Measurements from ENCODE around the gene PRELID2.

The PRELID2 gene

DNA sequence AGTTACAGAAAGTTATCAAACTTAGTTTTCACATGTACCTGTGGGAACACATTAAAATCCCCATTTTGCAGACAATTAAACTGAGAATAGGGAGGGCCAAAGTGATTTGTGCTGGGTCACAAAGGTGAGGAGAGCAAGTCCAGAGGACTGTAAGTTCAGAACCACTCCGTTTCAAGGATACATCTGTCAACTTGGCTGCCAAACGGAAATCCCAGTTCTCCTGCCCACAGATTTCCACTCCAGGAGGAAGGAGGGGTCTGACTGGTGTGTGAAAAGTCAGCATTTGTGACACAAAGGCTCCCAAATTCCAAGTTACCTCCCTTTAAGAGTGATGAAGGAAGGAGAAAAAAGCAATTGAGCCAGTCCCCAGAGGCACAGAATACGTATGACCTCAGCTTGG is 42.3 kb downstream of the PRELID2 start:
- DNase-seq: no peak

- no peak for DNase-seq
Measured at GRCh38 chr5:145791866-145792265, 43.3 kb downstream of the PRELID2 start.

DNA sequence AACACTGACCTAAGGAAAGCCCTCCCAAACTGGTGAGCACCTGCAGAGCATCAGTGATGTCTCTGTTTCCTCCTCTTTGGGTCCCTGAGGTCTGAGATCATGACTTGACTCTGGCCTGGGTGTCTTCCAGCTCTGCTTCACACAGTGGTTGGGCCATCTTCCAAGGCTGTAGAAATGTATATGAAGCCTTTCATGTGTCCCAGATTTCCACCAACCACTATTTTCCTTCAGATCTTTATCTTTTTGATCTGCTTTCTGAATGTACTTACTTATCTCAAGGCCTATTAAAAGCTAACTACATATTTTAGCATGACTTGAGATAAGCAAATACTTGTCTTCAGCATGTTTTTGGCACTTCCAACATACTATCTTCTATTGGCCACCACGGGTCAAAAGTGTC is 47.1 kb downstream of the PRELID2 start:
- DNase-seq: no peak

GRCh38 chr5:145787507-145787906 is 47.6 kb downstream of the PRELID2 start:
- no peak for DNase-seq

DNA sequence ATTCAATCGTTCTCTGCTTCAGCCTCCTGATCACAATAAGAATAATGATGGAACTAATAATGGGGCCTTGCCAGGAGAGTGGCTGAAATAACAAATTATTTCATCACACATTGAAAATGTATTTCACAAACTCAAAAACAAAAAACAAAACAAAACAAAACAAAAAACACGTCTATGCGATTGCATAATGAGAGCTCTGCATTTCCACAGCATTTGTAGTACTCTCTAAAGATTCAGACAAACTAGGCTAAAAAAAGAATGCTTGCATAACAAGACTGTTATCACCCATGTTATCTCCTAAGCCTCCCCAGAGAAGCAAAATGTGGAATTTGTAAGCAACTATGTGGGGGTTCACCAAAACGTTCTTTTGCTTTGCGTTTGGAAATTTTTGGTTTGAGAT is 48.1 kb downstream of the PRELID2 start:
- no peak for DNase-seq

- DNase-seq: peak; percentile 88
Measured at GRCh38 chr5:145780982-145781381, 54.2 kb downstream of the PRELID2 start.

DNA sequence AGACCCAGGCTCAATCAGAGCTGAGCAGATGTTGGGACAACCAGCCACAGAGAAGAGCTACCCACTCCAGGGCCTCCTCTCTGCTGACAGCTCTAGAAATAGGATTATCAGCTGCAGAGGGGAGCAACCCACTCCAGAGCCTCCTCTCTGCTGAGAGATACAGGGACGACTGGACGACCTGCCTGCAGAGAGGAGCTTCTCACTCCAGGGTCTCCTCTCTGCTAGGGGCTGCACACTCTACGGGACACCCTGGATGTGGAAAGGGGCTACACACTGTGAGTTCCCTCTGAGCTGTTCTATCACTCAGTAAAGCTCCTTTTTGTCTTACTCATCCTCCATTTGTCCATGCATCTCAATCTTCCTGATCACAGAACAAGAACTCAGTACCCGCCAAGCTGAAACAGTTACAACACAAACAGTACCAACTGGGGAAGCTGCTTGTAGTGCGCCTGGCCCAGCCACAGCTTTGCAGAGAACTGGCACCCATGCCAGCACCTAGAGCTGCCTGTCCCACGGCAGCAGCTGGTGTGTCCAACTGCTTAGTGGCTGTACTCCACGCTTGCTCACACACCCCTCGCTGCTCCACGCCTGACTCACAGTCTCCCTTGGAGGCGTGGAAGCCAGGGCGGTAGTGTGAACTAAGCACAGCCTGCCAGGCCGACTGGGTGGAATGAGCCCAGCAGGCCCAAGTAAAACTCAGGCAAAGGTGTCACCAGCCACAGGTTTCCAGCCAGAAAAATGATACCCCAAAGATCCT is 56.8 kb downstream of the PRELID2 start:
- DNase-seq: no peak

DNA sequence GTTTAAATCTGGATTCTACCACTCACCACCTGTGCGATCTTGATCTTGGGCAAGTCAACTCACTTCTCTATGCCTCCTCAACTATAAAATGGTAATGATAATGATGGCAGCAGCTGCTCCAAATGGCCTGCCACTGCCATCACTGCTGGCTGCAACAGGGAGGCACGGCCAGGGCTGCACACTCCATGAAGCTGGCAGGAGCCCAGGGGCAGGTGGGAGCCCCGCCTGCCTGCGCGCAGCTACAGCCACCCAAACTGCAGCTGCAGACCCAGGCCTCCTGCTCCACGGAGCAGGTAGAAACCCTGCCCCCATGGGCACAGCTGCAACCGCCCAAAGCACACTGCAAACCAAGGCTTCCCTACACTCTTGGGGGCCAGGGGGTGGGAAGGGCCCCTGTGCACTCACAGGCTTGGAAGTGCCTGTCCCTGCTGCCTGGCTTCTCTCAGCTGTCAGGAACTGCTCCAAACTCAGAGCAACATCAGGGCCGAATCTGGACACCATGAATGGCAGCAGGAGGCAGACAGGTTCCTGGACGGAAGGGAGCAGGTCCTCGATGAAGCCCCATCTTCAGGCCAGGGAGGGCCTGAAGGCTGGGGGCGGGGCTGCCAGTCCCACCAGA is 57.6 kb downstream of the PRELID2 start:
- DNase-seq: no peak

GRCh38 chr5:145776886-145777285 is 58.3 kb downstream of the PRELID2 start:
- DNase-seq: no peak

GRCh38 chr5:145775893-145776444 is 59.2 kb downstream of the PRELID2 start:
- no peak for DNase-seq

DNA sequence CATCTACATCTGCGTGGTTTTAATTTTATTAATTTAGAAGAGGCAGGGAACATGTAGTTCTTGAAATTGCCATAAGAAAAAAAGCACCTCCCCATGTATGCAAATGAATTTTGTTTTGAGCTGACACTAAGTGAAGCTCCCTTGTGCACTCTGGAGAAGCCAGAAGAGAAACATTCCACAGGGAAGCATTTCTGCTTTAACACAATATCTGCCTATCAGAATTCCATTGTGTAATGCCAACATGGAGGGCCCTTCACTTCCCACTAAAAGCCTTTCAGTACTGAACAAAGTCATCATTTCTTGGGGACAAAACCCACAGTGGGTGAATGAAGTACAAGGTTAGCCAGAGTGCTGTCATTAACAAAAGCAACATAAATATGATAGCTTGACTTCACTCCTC is 59.7 kb downstream of the PRELID2 start:
- no peak for DNase-seq

DNA sequence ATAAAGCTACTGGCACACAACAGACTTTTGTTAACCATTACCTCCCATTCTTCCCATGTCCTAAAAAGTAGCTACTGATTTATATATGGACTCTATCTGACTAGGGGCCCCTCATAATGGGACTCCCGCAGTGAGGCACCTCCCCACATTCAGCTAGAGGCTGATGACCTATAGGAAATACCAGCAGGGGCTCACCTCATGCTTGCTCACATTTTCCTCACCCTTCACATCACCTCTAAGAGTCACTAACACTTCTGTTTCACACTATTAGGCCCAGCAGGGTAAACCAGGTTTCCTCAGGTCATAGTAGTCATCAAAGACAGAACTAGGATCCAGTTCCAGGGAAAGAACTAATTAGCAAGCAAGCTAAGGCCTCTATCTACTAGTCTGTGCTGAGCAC is 60.7 kb downstream of the PRELID2 start:
- DNase-seq: no peak

DNA sequence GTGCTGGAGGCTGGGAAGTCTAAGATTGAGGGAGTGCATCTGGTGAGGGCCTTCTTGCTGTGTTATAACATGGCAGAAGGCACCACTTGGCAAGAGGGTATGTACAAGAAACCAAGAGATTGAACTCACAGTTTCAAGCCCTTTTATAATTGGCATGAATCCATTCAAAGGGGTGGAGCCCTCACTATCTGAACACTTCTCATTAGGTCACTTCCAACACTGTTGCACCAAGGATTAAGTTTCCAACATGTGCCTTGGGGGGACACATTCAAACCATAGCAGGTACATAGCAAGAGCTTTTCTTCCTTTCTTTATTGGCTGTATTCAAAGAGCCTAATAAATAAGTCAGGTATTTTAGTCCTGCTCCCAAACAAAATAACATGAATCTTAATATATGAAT is 62.7 kb downstream of the PRELID2 start:
- DNase-seq: no peak

DNA sequence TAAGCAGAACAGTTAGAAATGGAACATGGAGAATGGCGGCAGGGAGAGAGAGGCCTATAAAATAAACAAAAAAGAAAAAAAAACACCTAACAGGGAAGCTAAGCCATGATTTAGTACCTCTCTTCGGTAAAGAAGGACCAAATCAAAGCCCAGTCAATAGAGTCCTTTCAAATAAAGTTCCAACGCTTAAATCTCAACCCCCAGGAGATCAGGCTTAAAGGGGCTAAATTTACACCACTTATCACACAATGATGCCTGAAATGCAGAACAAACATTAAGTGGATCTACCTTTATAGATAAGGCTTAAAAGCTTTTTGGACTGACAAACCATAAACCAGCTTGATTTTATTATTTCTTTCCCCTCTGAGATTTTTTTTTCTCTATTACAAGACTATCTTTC is 66.3 kb downstream of the PRELID2 start:
- no peak for DNase-seq

DNA sequence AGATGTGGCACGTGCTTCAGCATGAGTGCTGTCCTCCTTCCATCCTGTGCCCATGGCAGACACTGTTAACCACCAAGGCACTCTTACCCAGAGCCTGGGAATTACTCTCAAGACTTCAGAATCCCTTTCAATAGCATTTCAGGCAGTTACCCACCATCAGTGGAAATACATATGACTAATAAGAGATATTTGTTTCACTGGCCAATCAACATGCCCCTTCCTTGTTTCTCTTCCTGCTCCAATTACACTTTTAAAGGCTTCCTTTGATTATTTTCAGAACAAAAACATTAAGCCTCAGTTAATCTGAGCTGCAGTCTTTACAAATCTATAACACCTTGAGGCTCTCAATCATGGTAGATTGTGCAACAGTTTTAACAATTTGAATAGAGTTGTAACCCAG is 70.8 kb downstream of the PRELID2 start:
- no peak for DNase-seq

GRCh38 chr5:145762833-145763232 is 72.3 kb downstream of the PRELID2 start:
- DNase-seq: no peak

GRCh38 chr5:145761254-145761653 is 73.9 kb downstream of the PRELID2 start:
- DNase-seq: no peak

GRCh38 chr5:145760660-145761059 is 74.5 kb downstream of the PRELID2 start:
- no peak for DNase-seq

GRCh38 chr5:145752947-145753346 is 82.2 kb downstream of the PRELID2 start:
- peak; percentile 14 for DNase-seq

DNA sequence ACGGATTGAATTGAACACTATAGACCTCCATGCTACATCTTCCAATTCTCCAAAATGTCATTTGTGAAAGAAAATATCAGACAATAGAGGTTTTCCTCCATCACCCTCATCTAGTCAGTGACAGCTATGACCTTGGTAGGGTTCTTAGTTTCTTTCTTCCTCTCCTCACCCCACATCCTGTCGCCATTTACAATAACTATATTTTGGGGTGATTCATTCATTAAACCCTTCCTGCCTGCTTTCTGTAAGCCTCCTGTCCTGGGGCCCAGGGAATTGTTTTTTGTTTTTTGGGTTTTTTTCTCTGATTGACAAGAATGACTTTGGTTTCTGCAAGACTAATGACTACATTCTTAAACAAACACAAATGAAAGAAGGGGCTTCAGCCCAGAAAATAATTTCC is 82.6 kb downstream of the PRELID2 start:
- DNase-seq: no peak

GRCh38 chr5:145750199-145750598 is 84.9 kb downstream of the PRELID2 start:
- no peak for DNase-seq

DNA sequence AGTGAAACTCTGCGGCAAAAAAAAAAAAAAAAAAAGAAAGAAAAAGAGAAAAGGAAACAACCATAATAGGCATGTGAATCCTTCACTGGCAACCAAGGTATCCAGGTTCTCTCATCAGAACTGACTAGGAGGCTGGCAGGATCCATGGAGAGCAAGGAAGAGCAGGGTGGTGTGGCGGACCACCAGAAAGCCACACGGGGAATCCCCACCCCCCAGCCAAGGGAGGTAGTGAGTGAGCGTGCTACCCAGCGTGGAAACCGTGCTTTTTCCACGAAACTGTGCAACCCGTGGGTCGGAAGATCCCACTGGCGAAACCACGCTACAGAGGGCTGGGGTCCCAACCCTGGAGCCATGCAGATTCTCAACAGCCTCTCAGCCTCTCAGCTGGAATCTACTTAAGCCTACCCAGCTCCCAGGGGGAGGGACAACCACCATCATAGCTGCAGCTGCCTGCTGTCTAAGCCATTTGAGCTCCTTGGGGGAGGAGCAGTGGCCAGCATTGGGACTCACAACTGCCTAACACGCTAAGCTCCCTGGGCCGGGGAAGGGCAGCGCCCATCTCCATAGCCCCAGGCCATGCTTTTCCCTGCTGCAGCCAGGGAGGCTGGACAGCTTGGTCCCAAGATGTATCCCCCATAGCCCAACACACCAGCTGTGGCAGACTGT is 91.6 kb downstream of the PRELID2 start:
- DNase-seq: no peak

GRCh38 chr5:145739843-145740242 is 95.3 kb downstream of the PRELID2 start:
- DNase-seq: peak; percentile 36

DNA sequence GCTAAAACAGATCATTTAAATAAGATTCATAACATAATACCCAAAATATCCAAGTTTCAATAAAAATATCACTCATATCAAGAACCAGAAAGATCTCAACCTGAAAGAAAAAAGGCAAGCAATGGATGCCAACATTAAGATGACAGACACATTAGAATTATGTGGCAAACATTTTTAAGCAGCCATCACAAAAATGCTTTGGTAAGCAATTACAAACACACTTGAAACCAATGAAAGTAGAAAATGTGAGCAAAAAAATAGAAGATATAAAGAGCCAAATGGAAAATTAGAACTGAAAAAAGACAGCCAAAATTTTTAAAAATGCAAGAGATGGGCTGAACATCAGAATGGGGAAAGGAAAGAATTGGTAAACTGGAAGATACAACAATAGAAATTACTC is 96.9 kb downstream of the PRELID2 start:
- DNase-seq: no peak

Measured in eye (tissue), 1 donor.